GM12878 (cell line): Measurements from ENCODE around the gene USP31. TPM values are rescaled to one million over a fixed set of nuclear protein-coding genes. Genes with fewer than 3 reads are reported as not detected.

Source experiments
- ATAC-seq: fragments of 200-7000 bp; cut with Tn5 transposase; 3 replicates; pipeline ENCODE4 v1.9.1; 2020; ENCODE audit warnings: mild to moderate bottlenecking, moderate library complexity
- BruUV-seq: library from RNA; stranded (reverse); fragments of 400-500 nt; replicated peaks from 2 replicates; lab custom pipeline; 2021; lab: Mats Ljungman, UMichigan
- CTCF ChIA-PET: fragments of 300-600 bp; sonication (Branson Sonifier 250); formaldehyde crosslinking; extraction: SDS; loops from one replicate; lab custom pipeline; 2021; ENCODE audit warnings: inconsistent platforms; lab: Yijun Ruan, JAX
- POLR2A ChIA-PET: fragments of 350-600 bp; formaldehyde crosslinking; extraction: SDS; loops from one replicate; lab custom pipeline; 2021; ENCODE audit warnings: inconsistent platforms; lab: Charles Lee
- RAD21 ChIA-PET: fragments of 300-600 bp; sonication (Branson Sonifier 250); formaldehyde crosslinking; loops from one replicate; lab custom pipeline; 2023; ENCODE audit warnings: antibody characterized with exemption; ENCODE audit not compliant: unreplicated experiment; lab: Charles Lee
- SMC1A ChIA-PET: fragments of 300-600 bp; sonication (Branson Sonifier 250); formaldehyde crosslinking; loops from one replicate; lab custom pipeline; 2023; ENCODE audit not compliant: unreplicated experiment, uncharacterized antibody; lab: Charles Lee
- DNase-seq: peaks from one replicate; pipeline ENCODE4 v3.0.0-alpha.2; 2011; ENCODE audit warnings: low read depth, low spot score
- FAIRE-seq: peaks from 3 replicates; lab custom pipeline; 2011; peaks lifted over from hg19 to GRCh38; lab: Jason Lieb, UNC
- H2AFZ ChIP-seq: 2 replicates; pipeline ENCODE4 v1.6.0; 2011; ENCODE audit warnings: low read depth, low read length, control low read depth; ENCODE audit not compliant: control insufficient read depth
- H3K27ac ChIP-seq: 2 replicates; pipeline ENCODE4 v1.5.1; 2011; ENCODE audit warnings: control low read depth; ENCODE audit not compliant: control insufficient read depth, insufficient read depth
- H3K27me3 ChIP-seq, 2 experiments: replicated peaks in 1 of 2; 2 replicates each; pipeline versions ENCODE4 v1.6.0 to v1.6.1; 2011; ENCODE audit warnings: low read length in 1 of 2; ENCODE audit not compliant: control insufficient read depth in 2 of 2, insufficient read depth in 2 of 2
- H3K36me3 ChIP-seq, 2 experiments: 2 replicates each; pipeline ENCODE4 v1.5.1; 2011; ENCODE audit warnings: low read length in 1 of 2; ENCODE audit not compliant: control insufficient read depth in 2 of 2, insufficient read depth in 2 of 2
- H3K4me1 ChIP-seq: 2 replicates; pipeline ENCODE4 v1.6.1; 2011; ENCODE audit warnings: mild to moderate bottlenecking, low read length, moderate library complexity, mixed read lengths; ENCODE audit not compliant: control insufficient read depth, insufficient read depth
- H3K4me2 ChIP-seq: 2 replicates; pipeline ENCODE4 v1.6.0; 2011; ENCODE audit warnings: control low read depth; ENCODE audit not compliant: control insufficient read depth, insufficient read depth
- H3K4me3 ChIP-seq: fragments of 200-600 bp; sonication (generic); 2 replicates; pipeline ENCODE4 v1.5.1; 2016
- H3K79me2 ChIP-seq: 2 replicates; pipeline ENCODE4 v1.6.0; 2011; ENCODE audit warnings: low read length; ENCODE audit not compliant: control insufficient read depth, insufficient read depth
- H3K9ac ChIP-seq: 2 replicates; pipeline ENCODE4 v1.8.0; 2011; ENCODE audit warnings: low read length, control low read depth, mixed read lengths; ENCODE audit not compliant: control insufficient read depth, insufficient read depth
- H3K9me3 ChIP-seq: replicated peaks from 3 replicates; pipeline ENCODE4 v1.5.1; 2011; ENCODE audit warnings: mild to moderate bottlenecking, low read length; ENCODE audit not compliant: control insufficient read depth, insufficient read depth
- H4K20me1 ChIP-seq: 2 replicates; pipeline ENCODE4 v1.6.0; 2011; ENCODE audit not compliant: control insufficient read depth, insufficient read depth
- HSF1 ChIP-seq: fragments of 150-350 bp; IDR thresholded peaks from 2 replicates; pipeline ENCODE4 v1.6.1; 2014; ENCODE audit warnings: mild to moderate bottlenecking, low read depth, low read length
- NFYA ChIP-seq: IDR thresholded peaks from 2 replicates; pipeline ENCODE4 v1.6.1; 2011; ENCODE audit warnings: low read depth, mild to moderate bottlenecking, low read length, improper control_type of control experiment, borderline replicate concordance
- TARDBP ChIP-seq: IDR thresholded peaks from 2 replicates; pipeline ENCODE4 v1.6.1; 2016; ENCODE audit warnings: borderline replicate concordance
- WGBS: methylation state at CpG from one replicate; pipeline ENCODE4 v1.1.6; 2016; ENCODE audit warnings: low lambda C conversion rate; ENCODE audit not compliant: insufficient replicate concordance, insufficient coverage; ENCODE audit errors: missing lambda C conversion rate; 5-methylcytosine and 5-hydroxymethylcytosine counted together
- in situ Hi-C: fragments of 300-500 bp; cut with MboI; formaldehyde crosslinking; loops from 9 replicates; pipeline ENCODE4 v1.14.3; 2018; ENCODE audit warnings: mixed read lengths
- intact Hi-C: fragments of 100-400 bp; cut with micrococcal nuclease; formaldehyde crosslinking; loops from one replicate; pipeline ENCODE4 v1.14.2; 2022; ENCODE audit not compliant: unreplicated experiment
- polyA plus RNA-seq, 11 experiments: library from polyadenylated mRNA; depleted of rRNA in 4 of 11; unstranded in 6 of 11; stranded (reverse) in 5 of 11; fragments of >200 nt; fragmentation: Nextera tagmentation in 4 of 11; fragmentation: Illumina TruSeq in 1 of 11; extraction: Ambion mirVana in 4 of 11; extraction: Trizol in 1 of 11; gene quantifications; 1 replicate in 1 of 11; 2 replicates in 10 of 11; pipeline versions ENCODE4 v1.2.1 to v1.2.3, GENCODE V29; 2011 to 2016; ENCODE audit warnings: inconsistent platforms in 2 of 11, missing spikeins in 2 of 11, low read depth in 1 of 11
- total RNA-seq, 4 experiments: library from RNA; depleted of rRNA in 3 of 4; stranded (reverse); fragments of >200 nt in 3 of 4; fragmentation: Illumina TruSeq in 1 of 4; extraction: Trizol in 1 of 4; gene quantifications; 2 replicates each; pipeline versions ENCODE4 v1.2.1 to v1.2.3, GENCODE V29; 2013 to 2021
- TF ChIP-seq, protein P1 (sequence below): fragments of 150-350 bp; IDR thresholded peaks from 2 replicates; pipeline ENCODE4 v1.6.1; 2016; ENCODE audit warnings: low read depth, low read length

USP31 gene
- total and polyA plus RNA-seq, 10 of the 15 experiments (the other 5 are each of a cell fraction or from before 2014, with no cell fraction given), result 0.87 to 6.5 (median 3.2) TPM

DNA sequence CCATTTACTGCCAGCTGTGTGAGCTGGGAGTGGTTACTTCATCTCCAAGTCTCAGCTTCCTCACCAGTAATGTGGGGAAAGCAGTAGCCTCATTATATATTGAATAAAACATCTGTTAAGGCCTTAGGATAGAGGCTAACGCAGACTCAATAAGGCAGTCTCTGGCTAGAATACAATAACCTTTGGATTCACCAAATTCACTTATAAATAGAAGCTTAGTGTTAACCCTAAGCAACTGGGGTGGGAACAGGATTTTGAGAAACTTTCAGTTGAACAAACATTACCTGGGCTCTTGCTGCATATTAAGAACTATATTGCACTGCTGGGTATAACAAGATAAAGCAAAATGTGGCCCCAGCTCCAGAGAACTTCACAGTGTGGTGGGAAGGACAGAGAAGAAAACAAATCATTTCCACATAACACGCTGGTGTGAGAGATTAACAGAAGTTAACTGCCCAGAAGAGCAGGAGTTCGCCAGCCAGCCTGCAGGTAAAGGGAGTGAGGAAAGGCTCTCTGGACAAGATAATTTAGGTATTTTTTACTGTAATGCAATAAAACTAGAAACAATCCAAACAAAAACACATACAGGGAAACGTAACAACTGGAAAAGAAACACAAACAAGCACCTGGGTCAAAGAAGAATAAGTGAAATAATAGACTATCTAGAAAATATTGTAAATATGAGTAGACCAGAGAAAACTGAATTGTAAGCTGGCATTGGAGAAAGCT, 57.0 kb downstream of the USP31 start:
- ChIA-PET RAD21 (no interaction called here), CTCF (interaction anchor here (1.3 to 1.4 kb wide), 2 partner anchors 11 to 344 kb away, joined by 3 to 6 read pairs; no protein-coding TSS in a partner anchor), POLR2A (no interaction called here), SMC1A (interaction anchor here (0.8 to 1.5 kb wide), 4 partner anchors 9 to 28 kb away, joined by 3 read pairs; no protein-coding TSS in a partner anchor)
- H4K20me1 ChIP-seq, result no peaks in the 10 kb centered on the region
- H3K79me2 ChIP-seq, result no peaks in the 10 kb centered on the region
- TF ChIP-seq HSF1 (no peak), NFYA (no peak), TARDBP (no peak)
- TF ChIP-seq, protein P1, sequence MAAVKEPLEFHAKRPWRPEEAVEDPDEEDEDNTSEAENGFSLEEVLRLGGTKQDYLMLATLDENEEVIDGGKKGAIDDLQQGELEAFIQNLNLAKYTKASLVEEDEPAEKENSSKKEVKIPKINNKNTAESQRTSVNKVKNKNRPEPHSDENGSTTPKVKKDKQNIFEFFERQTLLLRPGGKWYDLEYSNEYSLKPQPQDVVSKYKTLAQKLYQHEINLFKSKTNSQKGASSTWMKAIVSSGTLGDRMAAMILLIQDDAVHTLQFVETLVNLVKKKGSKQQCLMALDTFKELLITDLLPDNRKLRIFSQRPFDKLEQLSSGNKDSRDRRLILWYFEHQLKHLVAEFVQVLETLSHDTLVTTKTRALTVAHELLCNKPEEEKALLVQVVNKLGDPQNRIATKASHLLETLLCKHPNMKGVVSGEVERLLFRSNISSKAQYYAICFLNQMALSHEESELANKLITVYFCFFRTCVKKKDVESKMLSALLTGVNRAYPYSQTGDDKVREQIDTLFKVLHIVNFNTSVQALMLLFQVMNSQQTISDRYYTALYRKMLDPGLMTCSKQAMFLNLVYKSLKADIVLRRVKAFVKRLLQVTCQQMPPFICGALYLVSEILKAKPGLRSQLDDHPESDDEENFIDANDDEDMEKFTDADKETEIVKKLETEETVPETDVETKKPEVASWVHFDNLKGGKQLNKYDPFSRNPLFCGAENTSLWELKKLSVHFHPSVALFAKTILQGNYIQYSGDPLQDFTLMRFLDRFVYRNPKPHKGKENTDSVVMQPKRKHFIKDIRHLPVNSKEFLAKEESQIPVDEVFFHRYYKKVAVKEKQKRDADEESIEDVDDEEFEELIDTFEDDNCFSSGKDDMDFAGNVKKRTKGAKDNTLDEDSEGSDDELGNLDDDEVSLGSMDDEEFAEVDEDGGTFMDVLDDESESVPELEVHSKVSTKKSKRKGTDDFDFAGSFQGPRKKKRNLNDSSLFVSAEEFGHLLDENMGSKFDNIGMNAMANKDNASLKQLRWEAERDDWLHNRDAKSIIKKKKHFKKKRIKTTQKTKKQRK, result no peak
- H2AFZ ChIP-seq, result no peak overlapping the region
- no peaks in the 10 kb centered on the region for H3K27me3 ChIP-seq
- no peak overlapping the region for H3K4me2 ChIP-seq
- no peak for DNase-seq
- H3K4me1 ChIP-seq, result no peaks in the 10 kb centered on the region
- no peak overlapping the region for H3K27ac ChIP-seq
- no peak for FAIRE-seq
- H3K4me3 ChIP-seq, result no peak overlapping the region
- intact Hi-C loops, result no loop called here
- in situ Hi-C loops, result no loop called here
- BruUV-seq, result no TSS peak
- no peaks in the 10 kb centered on the region for H3K9me3 ChIP-seq
- H3K9ac ChIP-seq, result no peak overlapping the region
- no peak for ATAC-seq
- H3K36me3 ChIP-seq, result peaks cover 0 to 2% of the 10 kb centered on the region in 2 experiments; a peak in 3 of 4 replicates
- WGBS, result 95% methylated on average over 4 of the region's 4 CpGs
